Measurements from ENCODE around the gene C1QTNF5. TPM values are rescaled to one million over a fixed set of nuclear protein-coding genes. Genes with fewer than 3 reads are reported as not detected.

Gene C1QTNF5
- total and polyA plus RNA-seq, 2 donors = 4.2 to 8.6 TPM

DNA sequence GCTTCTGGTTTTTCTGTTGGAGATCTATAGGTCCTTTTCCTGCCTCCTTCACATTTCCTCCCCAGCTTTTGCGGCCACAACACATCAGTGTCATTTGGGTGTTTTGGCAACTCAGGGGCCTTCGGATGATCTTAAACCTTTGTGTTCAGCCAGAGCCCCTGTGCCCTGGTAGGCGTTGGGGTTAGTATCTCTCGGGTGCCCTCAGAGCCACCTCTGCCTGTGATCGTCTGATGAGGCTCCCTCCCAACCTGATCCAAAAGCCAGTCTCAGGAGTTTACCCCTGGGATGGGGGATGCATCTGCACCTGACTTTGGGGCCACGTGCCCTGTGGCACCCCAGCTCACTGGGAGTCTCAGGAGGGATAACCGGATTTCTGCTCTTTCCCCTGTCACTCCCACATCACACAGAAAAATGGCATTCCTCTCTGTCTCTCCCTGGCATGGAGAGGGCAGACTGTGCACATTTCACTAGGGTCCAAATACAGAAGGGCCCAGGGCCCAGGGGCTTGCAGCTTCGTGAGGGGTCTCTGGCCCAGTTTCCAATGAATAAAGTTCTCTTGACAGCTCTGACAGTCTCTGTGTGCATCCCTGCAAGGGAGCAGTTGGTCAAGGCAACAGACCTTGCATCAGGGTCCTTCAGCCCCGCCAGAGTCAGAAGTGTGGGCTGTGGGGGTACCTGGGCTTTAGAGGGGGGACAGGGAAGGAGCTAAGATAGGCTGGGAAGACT is 3.8 kb downstream of the C1QTNF5 start:
- 97% methylated on average over 9 of the region's 9 CpGs for WGBS
- peaks cover under 1 to 9% of the 10 kb centered on the region in 2 donors for H3K9me3 ChIP-seq (ENCODE audit: control insufficient read depth in 2 of 2, insufficient read depth in 1 of 2, low read length in 1 of 2)
- DNase-seq (ENCODE audit: low read depth in 6 of 9, low spot score in 9 of 9) = no peak
- no peak overlapping the region for H3K27ac ChIP-seq (ENCODE audit: low read depth in 1 of 2, low read length in 1 of 2)
- H3K36me3 ChIP-seq (ENCODE audit: control insufficient read depth in 2 of 2, insufficient read depth in 2 of 2, low read length in 1 of 2) = peaks cover 6 to 9% of the 10 kb centered on the region in 2 donors
- peaks cover 19 to 44% of the 10 kb centered on the region in 2 donors for H3K4me1 ChIP-seq (ENCODE audit: control insufficient read depth in 2 of 2, insufficient read depth in 2 of 2, low read length in 2 of 2)
- H3K27me3 ChIP-seq (ENCODE audit: control insufficient read depth in 2 of 2, insufficient read depth in 1 of 2, low read length in 1 of 2) = peaks cover 35 to 40% of the 10 kb centered on the region in 2 donors
- no peak overlapping the region for H3K4me3 ChIP-seq (ENCODE audit: low read length in 2 of 2)

DNA sequence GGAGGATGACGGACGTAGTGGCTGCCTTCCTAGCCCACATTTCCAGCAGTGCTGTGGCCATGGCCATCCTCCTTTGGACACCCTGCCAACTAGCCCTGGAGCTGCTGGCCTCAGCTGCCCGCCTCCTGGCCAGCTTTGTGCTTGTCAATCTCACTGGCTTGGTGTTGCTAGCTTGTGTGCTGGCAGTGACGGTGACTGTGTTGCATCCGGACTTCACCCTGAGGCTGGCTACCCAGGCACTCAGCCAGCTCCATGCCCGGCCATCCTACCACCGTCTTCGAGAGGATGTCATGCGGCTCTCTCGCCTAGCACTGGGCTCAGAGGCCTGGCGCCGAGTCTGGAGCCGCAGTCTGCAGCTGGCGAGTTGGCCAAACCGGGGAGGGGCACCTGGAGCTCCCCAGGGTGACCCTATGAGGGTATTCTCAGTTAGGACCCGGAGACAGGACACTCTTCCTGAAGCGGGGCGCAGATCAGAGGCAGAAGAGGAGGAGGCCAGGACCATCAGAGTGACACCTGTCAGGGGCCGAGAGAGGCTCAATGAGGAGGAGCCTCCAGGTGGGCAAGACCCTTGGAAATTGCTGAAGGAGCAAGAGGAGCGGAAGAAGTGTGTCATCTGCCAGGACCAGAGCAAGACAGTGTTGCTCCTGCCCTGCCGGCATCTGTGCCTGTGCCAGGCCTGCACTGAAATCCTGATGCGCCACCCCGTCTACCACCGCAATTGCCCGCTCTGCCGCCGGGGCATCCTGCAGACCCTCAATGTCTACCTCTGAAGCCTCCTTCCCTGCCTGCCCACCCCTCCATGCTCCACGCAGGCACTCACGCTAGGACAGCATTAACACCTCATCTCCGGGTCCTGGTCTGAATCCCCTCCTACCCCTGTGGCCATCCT is 4.8 kb downstream of the C1QTNF5 start:
- Histone ChIP-seq H3K9me3 (ENCODE audit: control insufficient read depth in 2 of 2, insufficient read depth in 1 of 2, low read length in 1 of 2) (peaks cover 0 to 4% of the 10 kb centered on the region in 2 donors), H3K27me3 (ENCODE audit: control insufficient read depth in 2 of 2, insufficient read depth in 1 of 2, low read length in 1 of 2) (peaks cover 25 to 30% of the 10 kb centered on the region in 2 donors), H3K27ac (ENCODE audit: low read depth in 1 of 2, low read length in 1 of 2) (no peak overlapping the region), H3K4me3 (ENCODE audit: low read length in 2 of 2) (no peak overlapping the region), H3K4me1 (ENCODE audit: control insufficient read depth in 2 of 2, insufficient read depth in 2 of 2, low read length in 2 of 2) (peaks cover 19 to 36% of the 10 kb centered on the region in 2 donors), H3K36me3 (ENCODE audit: control insufficient read depth in 2 of 2, insufficient read depth in 2 of 2, low read length in 1 of 2) (peaks cover 6 to 9% of the 10 kb centered on the region in 2 donors)
- no peak for DNase-seq (ENCODE audit: low read depth in 6 of 9, low spot score in 9 of 9)
- WGBS = 94% methylated on average over 30 of the region's 30 CpGs

DNA sequence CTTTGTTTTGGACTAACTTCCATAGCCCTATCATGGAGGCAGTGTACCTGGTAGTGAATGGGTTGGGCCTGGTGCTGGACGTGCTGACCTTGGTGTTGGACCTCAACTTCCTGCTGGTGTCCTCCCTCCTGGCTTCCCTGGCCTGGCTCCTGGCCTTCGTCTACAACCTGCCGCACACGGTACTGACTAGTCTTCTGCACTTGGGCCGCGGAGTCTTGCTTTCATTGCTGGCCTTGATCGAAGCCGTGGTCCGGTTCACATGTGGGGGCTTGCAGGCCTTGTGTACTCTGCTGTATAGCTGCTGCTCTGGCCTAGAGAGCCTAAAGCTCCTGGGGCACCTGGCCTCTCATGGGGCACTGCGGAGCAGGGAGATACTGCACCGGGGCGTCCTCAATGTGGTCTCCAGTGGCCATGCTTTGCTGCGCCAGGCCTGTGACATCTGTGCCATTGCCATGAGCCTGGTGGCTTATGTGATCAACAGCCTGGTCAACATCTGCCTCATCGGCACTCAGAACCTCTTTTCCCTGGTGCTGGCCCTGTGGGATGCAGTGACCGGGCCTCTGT is 5.5 kb downstream of the C1QTNF5 start:
- no peak overlapping the region for H3K27ac ChIP-seq (ENCODE audit: low read depth in 1 of 2, low read length in 1 of 2)
- DNase-seq (ENCODE audit: low read depth in 6 of 9, low spot score in 9 of 9) = no peak

DNA sequence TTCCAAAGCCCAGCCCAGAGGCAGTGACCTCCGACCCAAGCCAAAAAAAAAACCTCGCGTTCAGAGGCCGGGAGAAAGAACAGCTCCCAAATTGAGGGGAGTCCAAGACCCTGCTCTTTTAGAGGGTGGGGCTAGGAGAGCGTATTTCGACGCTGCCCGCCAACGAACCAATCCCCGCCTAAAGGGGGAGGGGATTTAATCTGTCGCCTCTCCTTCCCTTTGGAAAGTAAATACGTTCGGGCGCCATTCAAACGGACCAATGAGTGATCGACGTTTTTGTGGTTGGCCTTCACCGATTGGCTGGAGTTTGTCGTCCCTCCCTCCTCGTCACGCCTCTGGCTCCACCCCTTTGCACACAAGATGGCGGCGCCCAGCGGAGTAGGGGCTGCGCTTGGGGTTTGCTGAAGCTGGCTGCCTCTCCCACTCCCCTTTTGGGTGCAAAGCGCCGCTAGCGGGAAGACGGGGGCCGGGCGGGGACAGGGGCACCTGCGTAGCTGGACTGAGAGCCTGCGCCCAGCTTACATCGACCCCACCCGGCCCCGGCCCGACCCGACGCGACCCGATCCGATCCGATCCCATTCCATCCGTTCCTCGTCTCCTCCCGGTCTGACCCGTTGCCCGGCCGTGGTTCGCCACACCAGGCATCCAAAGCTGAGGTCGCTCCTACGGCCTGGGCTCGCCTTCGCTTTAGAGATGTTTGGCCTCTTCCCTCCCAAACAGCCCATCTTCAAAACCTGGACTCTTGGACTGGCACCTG is 6.3 kb downstream of the C1QTNF5 start, which contains the start of gene RNF26:
Gene RNF26, plus strand, starts transcription at position 354 of the 757 bp plus-strand sequence. CDS start 596 bp downstream, outside the sequence.
- under 1% methylated on average over 54 of the region's 54 CpGs for WGBS
- peaks cover 16 to 26% of the 10 kb centered on the region in 2 donors for H3K4me1 ChIP-seq (ENCODE audit: control insufficient read depth in 2 of 2, insufficient read depth in 2 of 2, low read length in 2 of 2)
- peak within 1 kb of the TSS; percentile 82 to 95 for H3K4me3 ChIP-seq (ENCODE audit: low read length in 2 of 2)
- peaks cover 6 to 9% of the 10 kb centered on the region in 2 donors for H3K36me3 ChIP-seq (ENCODE audit: control insufficient read depth in 2 of 2, insufficient read depth in 2 of 2, low read length in 1 of 2)
- peak within 1 kb of the TSS; percentile 81 to 83 for H3K27ac ChIP-seq (ENCODE audit: low read depth in 1 of 2, low read length in 1 of 2)
- H3K27me3 ChIP-seq (ENCODE audit: control insufficient read depth in 2 of 2, insufficient read depth in 1 of 2, low read length in 1 of 2) = peaks cover 10 to 15% of the 10 kb centered on the region in 2 donors
- DNase-seq (ENCODE audit: low read depth in 6 of 9, low spot score in 9 of 9) = peak; percentile 90 to 99 (median 96)
- H3K9me3 ChIP-seq (ENCODE audit: control insufficient read depth in 2 of 2, insufficient read depth in 1 of 2, low read length in 1 of 2) = peaks cover 0 to 2% of the 10 kb centered on the region in 2 donors

More for the DNA sequence above, 5.5 kb downstream of the C1QTNF5 start:
- Histone ChIP-seq H3K4me3 (ENCODE audit: low read length in 2 of 2) (peak overlapping the region; percentile 82 to 95), H3K9me3 (ENCODE audit: control insufficient read depth in 2 of 2, insufficient read depth in 1 of 2, low read length in 1 of 2) (peaks cover 0 to 4% of the 10 kb centered on the region in 2 donors), H3K36me3 (ENCODE audit: control insufficient read depth in 2 of 2, insufficient read depth in 2 of 2, low read length in 1 of 2) (peaks cover 6 to 9% of the 10 kb centered on the region in 2 donors), H3K27me3 (ENCODE audit: control insufficient read depth in 2 of 2, insufficient read depth in 1 of 2, low read length in 1 of 2) (peaks cover 18 to 23% of the 10 kb centered on the region in 2 donors), H3K4me1 (ENCODE audit: control insufficient read depth in 2 of 2, insufficient read depth in 2 of 2, low read length in 2 of 2) (peaks cover 19 to 32% of the 10 kb centered on the region in 2 donors)
- 85% methylated on average over 15 of the region's 15 CpGs for WGBS

DNA sequence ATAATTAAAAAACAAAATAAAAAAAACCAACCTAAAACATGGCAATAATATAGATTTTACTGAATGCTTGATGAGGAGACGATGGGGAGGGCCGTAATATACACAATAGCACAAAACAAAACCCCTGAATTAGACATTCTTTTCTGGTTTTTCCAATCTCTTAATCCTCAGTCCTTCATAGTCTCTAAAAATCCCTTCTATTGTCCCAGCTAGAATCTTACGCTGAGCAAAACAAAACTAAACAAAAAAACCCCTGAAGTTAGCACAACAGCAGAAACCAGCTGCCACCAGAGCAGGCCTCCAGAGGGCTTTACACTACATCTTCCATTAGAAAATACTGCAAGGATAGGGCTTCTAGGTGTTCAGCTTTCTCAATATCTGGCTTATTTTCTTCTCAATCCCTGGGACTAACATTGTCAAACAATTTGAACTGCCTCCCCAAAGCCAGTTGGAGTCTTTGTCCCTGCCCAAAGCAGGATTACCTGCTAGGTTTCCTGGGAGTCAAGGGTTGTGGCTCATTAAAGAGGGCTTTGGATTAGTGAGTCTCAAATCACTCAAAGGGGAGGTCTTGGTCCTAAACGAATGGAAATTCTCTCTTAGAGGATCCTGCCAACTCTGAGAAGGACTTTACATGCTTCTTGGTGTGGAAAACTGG is 8.4 kb downstream of the C1QTNF5 start:
- WGBS = 94% methylated on average over 4 of the region's 4 CpGs
- no peaks in the 10 kb centered on the region for H3K27me3 ChIP-seq (ENCODE audit: control insufficient read depth in 2 of 2, insufficient read depth in 1 of 2, low read length in 1 of 2)
- H3K9me3 ChIP-seq (ENCODE audit: control insufficient read depth in 2 of 2, insufficient read depth in 1 of 2, low read length in 1 of 2) = no peaks in the 10 kb centered on the region
- H3K4me3 ChIP-seq (ENCODE audit: low read length in 2 of 2) = no peak overlapping the region
- peaks cover 6 to 9% of the 10 kb centered on the region in 2 donors for H3K36me3 ChIP-seq (ENCODE audit: control insufficient read depth in 2 of 2, insufficient read depth in 2 of 2, low read length in 1 of 2)
- no peak overlapping the region for H3K27ac ChIP-seq (ENCODE audit: low read depth in 1 of 2, low read length in 1 of 2)
- no peak for DNase-seq (ENCODE audit: low read depth in 6 of 9, low spot score in 9 of 9)
- H3K4me1 ChIP-seq (ENCODE audit: control insufficient read depth in 2 of 2, insufficient read depth in 2 of 2, low read length in 2 of 2) = peaks cover 16% of the 10 kb centered on the region in 2 donors

DNA sequence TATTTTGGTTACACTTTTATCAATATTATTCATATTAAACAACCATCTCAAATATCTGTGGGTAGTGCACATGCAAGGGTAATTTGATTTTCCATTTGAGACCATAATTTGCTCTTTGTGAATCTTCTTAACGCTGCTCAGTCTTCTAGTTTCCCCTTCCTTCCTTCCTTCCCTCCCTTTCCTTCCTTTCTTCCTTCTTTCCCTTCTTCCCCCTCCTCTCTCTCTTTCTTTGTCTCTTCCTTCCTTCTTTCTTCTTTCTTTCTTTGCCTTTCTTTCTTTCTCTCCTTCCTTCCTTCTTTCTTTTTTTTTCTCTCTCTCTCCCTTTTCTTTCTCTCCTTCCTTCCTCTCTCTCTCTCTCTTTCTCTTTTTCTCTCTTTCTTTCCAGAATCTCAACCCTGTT is 10.4 kb downstream of the C1QTNF5 start:
- H3K27me3 ChIP-seq (ENCODE audit: control insufficient read depth in 2 of 2, insufficient read depth in 1 of 2, low read length in 1 of 2) = no peaks in the 10 kb centered on the region
- H3K9me3 ChIP-seq (ENCODE audit: control insufficient read depth in 2 of 2, insufficient read depth in 1 of 2, low read length in 1 of 2) = no peaks in the 10 kb centered on the region
- no peak overlapping the region for H3K27ac ChIP-seq (ENCODE audit: low read depth in 1 of 2, low read length in 1 of 2)
- no peak overlapping the region for H3K4me3 ChIP-seq (ENCODE audit: low read length in 2 of 2)
- no peak for DNase-seq (ENCODE audit: low read depth in 6 of 9, low spot score in 9 of 9)
- H3K36me3 ChIP-seq (ENCODE audit: control insufficient read depth in 2 of 2, insufficient read depth in 2 of 2, low read length in 1 of 2) = no peaks in the 10 kb centered on the region
- WGBS = 23% methylated on average over 1 of the region's 1 CpG
- H3K4me1 ChIP-seq (ENCODE audit: control insufficient read depth in 2 of 2, insufficient read depth in 2 of 2, low read length in 2 of 2) = peaks cover 9 to 12% of the 10 kb centered on the region in 2 donors

DNA sequence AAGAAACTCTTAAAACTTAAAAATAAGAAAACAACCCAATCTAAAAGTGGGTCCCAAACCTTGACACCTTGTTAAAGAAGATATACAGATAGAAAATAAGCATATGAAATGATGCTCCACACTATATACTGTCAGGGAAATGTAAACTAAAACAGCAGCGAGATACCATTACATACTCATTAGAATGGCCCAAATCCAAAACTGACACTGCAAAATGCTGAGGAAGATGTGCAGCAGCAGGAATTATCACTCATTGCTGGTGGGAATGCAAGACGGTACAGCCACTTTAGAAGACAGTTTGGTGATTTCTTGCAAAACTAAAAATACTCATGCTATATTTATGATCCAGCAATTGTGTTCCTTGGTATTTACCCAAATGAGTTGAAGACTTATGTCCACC is 11.4 kb downstream of the C1QTNF5 start:
- no peak overlapping the region for H3K27ac ChIP-seq (ENCODE audit: low read depth in 1 of 2, low read length in 1 of 2)
- H3K9me3 ChIP-seq (ENCODE audit: control insufficient read depth in 2 of 2, insufficient read depth in 1 of 2, low read length in 1 of 2) = no peaks in the 10 kb centered on the region
- 88% methylated on average over 2 of the region's 2 CpGs for WGBS
- no peak overlapping the region for H3K4me3 ChIP-seq (ENCODE audit: low read length in 2 of 2)
- peaks cover 3 to 5% of the 10 kb centered on the region in 2 donors for H3K4me1 ChIP-seq (ENCODE audit: control insufficient read depth in 2 of 2, insufficient read depth in 2 of 2, low read length in 2 of 2)
- no peaks in the 10 kb centered on the region for H3K36me3 ChIP-seq (ENCODE audit: control insufficient read depth in 2 of 2, insufficient read depth in 2 of 2, low read length in 1 of 2)
- no peak for DNase-seq (ENCODE audit: low read depth in 6 of 9, low spot score in 9 of 9)
- H3K27me3 ChIP-seq (ENCODE audit: control insufficient read depth in 2 of 2, insufficient read depth in 1 of 2, low read length in 1 of 2) = no peaks in the 10 kb centered on the region

DNA sequence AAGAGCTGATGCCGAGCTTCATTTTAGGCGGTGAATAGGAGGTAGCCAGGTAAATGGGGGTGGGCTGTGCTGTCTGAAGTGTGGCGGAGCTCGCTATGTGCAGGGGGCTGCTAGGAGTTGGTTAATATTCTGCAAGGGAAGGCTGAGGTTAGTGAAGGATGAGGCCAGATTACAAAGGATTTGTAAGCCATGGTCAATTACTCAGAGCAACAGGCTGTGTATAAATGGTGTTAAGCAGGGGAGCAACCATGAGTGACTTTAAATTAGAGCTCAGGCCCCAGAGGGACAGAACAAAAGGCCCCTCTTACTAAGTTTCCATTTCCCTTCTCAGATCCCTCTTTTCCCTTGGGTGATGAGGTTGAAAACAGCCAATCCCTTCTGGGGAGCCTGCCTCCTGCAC is 16.5 kb downstream of the C1QTNF5 start:
- Histone ChIP-seq H3K4me1 (ENCODE audit: control insufficient read depth in 2 of 2, insufficient read depth in 2 of 2, low read length in 2 of 2) (peaks cover 12 to 26% of the 10 kb centered on the region in 2 donors), H3K9me3 (ENCODE audit: control insufficient read depth in 2 of 2, insufficient read depth in 1 of 2, low read length in 1 of 2) (no peaks in the 10 kb centered on the region), H3K4me3 (ENCODE audit: low read length in 2 of 2) (no peak overlapping the region), H3K36me3 (ENCODE audit: control insufficient read depth in 2 of 2, insufficient read depth in 2 of 2, low read length in 1 of 2) (no peaks in the 10 kb centered on the region), H3K27me3 (ENCODE audit: control insufficient read depth in 2 of 2, insufficient read depth in 1 of 2, low read length in 1 of 2) (peaks cover 8 to 24% of the 10 kb centered on the region in 2 donors), H3K27ac (ENCODE audit: low read depth in 1 of 2, low read length in 1 of 2) (no peak overlapping the region)
- WGBS = 87% methylated on average over 4 of the region's 4 CpGs
- DNase-seq (ENCODE audit: low read depth in 6 of 9, low spot score in 9 of 9) = no peak
